IPS DF 6.9 (cell line): ENCODE results near the gene NDUFV3.

Experiments used
- DNase-seq: peaks from one replicate; pipeline ENCODE4 v3.0.0-alpha.2; 2013; ENCODE audit warnings: low read depth, low spot score
- H3K27ac ChIP-seq: one replicate; pipeline ENCODE4 v1.5.1; 2013; ENCODE audit warnings: low read length, control low read depth
- H3K27me3 ChIP-seq: 2 replicates; pipeline ENCODE4 v1.6.1; 2013; ENCODE audit warnings: mild to moderate bottlenecking, low read length; ENCODE audit not compliant: control insufficient read depth, insufficient read depth
- H3K36me3 ChIP-seq: 2 replicates; pipeline ENCODE4 v1.6.1; 2013; ENCODE audit warnings: low read length; ENCODE audit not compliant: control insufficient read depth, insufficient read depth
- H3K4me1 ChIP-seq: 2 replicates; pipeline ENCODE4 v1.6.1; 2013; ENCODE audit warnings: low read length; ENCODE audit not compliant: control insufficient read depth, insufficient read depth
- H3K4me3 ChIP-seq: 2 replicates; pipeline ENCODE4 v1.5.1; 2013; ENCODE audit warnings: mild to moderate bottlenecking, low read length
- H3K9me3 ChIP-seq: 2 replicates; pipeline ENCODE4 v1.6.1; 2013; ENCODE audit warnings: low read length, inconsistent platforms; ENCODE audit not compliant: control insufficient read depth, insufficient read depth
- WGBS: extraction: QIAGEN DNeasy Blood & Tissue Kit; methylation state at CpG from one replicate; pipeline ENCODE4 v1.1.7; 2013; ENCODE audit warnings: mixed read lengths, missing lambda C conversion rate; ENCODE audit not compliant: insufficient read length, insufficient coverage; 5-methylcytosine and 5-hydroxymethylcytosine counted together

The NDUFV3 gene

DNA sequence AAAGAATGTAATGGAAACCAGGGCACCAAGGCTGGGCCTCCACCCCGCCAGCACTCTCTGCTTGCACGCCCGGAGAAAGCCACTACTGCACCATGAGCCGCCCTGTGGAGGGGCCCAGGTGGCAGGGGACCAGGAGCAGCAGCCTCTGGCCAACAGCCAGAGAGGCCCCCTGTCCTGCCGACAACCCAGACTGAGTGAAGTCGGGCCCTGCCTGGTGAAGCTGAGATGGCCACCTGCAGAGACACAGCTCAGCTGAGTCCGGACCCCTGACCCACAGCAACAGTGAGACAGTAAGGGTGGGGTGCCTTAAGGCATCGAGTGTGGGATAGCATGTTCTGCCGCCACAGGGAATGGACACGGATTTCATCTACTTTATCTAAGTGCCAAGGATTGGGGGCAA, 42.6 kb upstream of the NDUFV3 start:
- Histone ChIP-seq H3K4me1 (no peaks in the 10 kb centered on the region), H3K4me3 (no peak overlapping the region), H3K36me3 (peaks cover 71% of the 10 kb centered on the region), H3K27ac (no peak overlapping the region), H3K27me3 (no peaks in the 10 kb centered on the region), H3K9me3 (no peaks in the 10 kb centered on the region)
- no peak for DNase-seq
- no CpG with 5 or more reads among the region's 10 CpGs for WGBS

- Histone ChIP-seq H3K27ac (no peak overlapping the region), H3K9me3 (no peaks in the 10 kb centered on the region), H3K4me3 (no peak overlapping the region), H3K4me1 (no peaks in the 10 kb centered on the region), H3K36me3 (peaks cover 74% of the 10 kb centered on the region), H3K27me3 (no peaks in the 10 kb centered on the region)
- WGBS = no CpG with 5 or more reads among the region's 21 CpGs
- DNase-seq = no peak
Measured at GRCh38 chr21:42850866-42851391, 42.2 kb upstream of the NDUFV3 start.

GRCh38 chr21:42851812-42852665, 41.1 kb upstream of the NDUFV3 start:
- Histone ChIP-seq H3K36me3 (peaks cover 79% of the 10 kb centered on the region), H3K4me3 (no peak overlapping the region), H3K4me1 (no peaks in the 10 kb centered on the region), H3K27me3 (no peaks in the 10 kb centered on the region), H3K27ac (no peak overlapping the region), H3K9me3 (no peaks in the 10 kb centered on the region)
- no peak for DNase-seq
- WGBS = no CpG with 5 or more reads among the region's 19 CpGs

DNA sequence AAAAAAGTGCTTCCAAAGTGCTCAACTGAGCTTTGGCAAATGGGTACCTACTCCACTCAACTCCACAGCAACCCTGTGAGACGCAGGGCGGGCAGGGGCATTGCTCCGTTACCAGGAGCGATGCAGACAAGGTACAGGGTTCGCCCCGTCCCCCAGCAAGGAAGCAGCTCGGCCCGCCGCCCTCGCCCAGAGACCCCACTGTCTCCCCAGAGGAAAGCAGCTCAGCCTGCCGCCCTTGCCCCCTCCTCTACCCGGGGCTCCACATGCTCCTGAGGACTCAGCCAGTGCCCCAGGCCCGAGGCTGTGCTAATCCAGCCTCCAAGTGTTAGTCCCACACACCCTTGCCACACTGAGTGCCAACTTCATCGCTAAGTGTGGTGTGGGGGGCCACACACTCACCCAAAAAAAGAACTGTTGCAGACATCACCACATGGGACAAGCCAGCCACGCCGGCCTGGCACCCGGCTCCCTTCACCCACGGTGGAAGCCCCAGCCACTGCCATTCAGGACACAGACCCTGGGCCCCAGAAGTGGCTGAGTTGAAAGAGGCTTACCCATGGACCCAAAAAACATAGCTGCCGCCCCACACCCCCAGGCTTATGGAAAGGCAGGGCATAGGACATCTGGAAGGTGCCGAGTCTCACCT, 40.1 kb upstream of the NDUFV3 start:
- WGBS = no CpG with 5 or more reads among the region's 20 CpGs
- Histone ChIP-seq H3K36me3 (peaks cover 77% of the 10 kb centered on the region), H3K27ac (no peak overlapping the region)

DNA sequence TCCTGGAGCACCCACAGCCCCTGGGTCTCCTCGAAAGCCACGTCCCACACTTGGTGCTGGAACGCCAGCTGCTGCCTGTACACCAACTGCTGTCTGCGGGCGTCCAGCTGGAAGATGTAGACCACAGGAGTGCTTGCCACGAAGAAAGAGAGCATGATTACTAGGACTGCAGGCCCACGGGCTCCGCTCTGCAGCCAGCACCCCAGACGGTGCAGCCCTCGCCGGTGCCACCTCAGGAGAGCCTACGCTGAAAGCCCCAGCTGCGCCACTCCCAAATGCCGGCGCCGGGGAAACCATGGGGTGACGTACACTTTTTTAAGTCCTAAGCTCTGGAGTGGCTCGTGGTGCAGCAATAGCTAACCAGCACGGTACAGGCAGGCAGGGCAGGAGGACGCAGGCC, 39.5 kb upstream of the NDUFV3 start:
- H3K4me1 ChIP-seq = no peaks in the 10 kb centered on the region
- H3K27ac ChIP-seq = no peak overlapping the region
- WGBS = no CpG with 5 or more reads among the region's 20 CpGs
- peaks cover 78% of the 10 kb centered on the region for H3K36me3 ChIP-seq
- no peaks in the 10 kb centered on the region for H3K9me3 ChIP-seq
- H3K27me3 ChIP-seq = no peaks in the 10 kb centered on the region; the same call in 1 of the 2 replicates
- DNase-seq = no peak
- H3K4me3 ChIP-seq = no peak overlapping the region

More for the DNA sequence above, 40.1 kb upstream of the NDUFV3 start:
- DNase-seq = no peak
- no peaks in the 10 kb centered on the region; the same call in 1 of the 2 replicates for H3K27me3 ChIP-seq
- H3K4me1 ChIP-seq = no peaks in the 10 kb centered on the region
- no peaks in the 10 kb centered on the region for H3K9me3 ChIP-seq
- H3K4me3 ChIP-seq = no peak overlapping the region

DNA sequence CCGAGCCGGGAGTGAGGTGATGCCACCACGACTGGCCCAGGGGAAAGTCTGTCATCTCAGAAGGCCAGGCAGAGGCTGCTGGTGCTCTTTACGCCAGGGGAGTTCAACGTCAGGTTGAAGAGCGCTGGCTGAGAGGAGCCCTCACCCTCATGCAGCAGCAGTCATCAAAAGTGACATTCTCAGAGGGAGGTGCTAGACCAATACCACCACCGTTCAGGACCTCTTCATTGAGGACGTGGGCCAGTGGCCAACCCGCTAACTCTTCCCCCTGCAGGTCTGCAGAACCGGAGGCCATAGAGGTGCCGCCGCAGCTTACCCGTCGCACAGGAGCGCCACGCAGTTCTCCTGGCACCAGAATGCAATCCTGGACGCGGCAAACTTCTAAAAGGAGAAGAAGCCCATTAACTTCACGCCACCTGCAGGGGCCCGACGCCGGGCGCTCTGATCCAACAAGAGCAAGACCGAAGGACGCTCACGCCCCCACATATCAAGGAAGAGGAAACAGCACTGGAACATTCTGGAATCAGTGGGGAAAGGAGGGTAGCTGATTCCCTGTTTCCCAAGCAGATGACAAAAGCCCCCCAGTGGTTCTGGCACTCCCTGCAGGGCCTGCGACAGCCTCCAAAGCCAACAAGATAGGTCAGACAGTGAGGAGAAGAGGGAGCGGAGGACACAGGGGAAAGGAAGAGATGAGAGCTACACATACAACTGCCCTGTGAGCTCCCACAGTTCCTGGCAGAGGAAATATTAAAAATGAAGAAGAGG, 38.7 kb upstream of the NDUFV3 start:
- Histone ChIP-seq H3K27me3 (no peaks in the 10 kb centered on the region; the same call in 1 of the 2 replicates), H3K36me3 (peaks cover 76% of the 10 kb centered on the region), H3K4me1 (no peaks in the 10 kb centered on the region), H3K4me3 (no peak overlapping the region), H3K9me3 (no peaks in the 10 kb centered on the region), H3K27ac (no peak overlapping the region)
- no CpG with 5 or more reads among the region's 28 CpGs for WGBS
- DNase-seq = no peak

DNA sequence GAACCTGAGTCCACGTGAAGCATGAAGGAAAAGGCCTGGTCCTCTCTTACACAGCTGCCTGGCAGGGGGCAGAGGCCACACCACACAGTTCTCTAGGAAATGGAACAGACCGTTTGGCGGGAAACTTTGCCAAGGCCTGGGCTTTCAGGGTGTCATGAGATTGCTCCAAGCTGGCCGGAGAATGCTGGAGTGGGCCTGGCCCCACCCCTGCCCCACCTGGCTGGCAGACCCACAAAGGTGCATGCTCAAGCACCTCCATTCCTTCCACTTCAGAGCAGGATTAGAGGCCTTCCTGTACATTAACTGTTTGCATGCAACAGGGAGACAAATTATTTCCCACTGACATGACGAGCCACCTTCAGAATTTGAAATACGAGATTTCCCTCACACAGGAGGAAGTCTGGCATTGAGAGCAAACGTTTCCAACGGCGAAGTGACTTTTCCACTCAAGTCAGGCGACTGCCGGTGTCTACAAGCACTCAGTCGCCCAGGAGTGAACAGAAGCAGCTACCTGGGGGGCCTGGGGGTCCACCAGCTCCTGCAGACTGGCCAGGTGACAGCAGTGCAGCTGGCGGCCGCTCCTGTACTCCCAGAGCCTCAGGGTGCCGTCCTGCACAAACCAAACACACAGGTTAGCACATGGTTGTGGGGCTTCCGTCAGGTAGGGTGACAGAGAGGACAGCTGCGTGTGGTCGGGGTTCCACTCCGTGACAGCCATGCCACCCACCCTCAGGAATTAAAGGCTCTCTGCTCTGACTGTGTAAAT, 37.8 kb upstream of the NDUFV3 start:
- no peaks in the 10 kb centered on the region for H3K9me3 ChIP-seq
- no peak overlapping the region for H3K27ac ChIP-seq
- no peaks in the 10 kb centered on the region; the same call in 1 of the 2 replicates for H3K27me3 ChIP-seq
- DNase-seq = no peak
- H3K36me3 ChIP-seq = peaks cover 73% of the 10 kb centered on the region
- H3K4me1 ChIP-seq = no peaks in the 10 kb centered on the region
- no peak overlapping the region for H3K4me3 ChIP-seq
- WGBS = no CpG with 5 or more reads among the region's 19 CpGs

- no peak for DNase-seq
- no peaks in the 10 kb centered on the region; the same call in 1 of the 2 replicates for H3K27me3 ChIP-seq
- H3K4me1 ChIP-seq = no peaks in the 10 kb centered on the region
- no CpG with 5 or more reads among the region's 18 CpGs for WGBS
- H3K27ac ChIP-seq = no peak overlapping the region
- H3K4me3 ChIP-seq = no peak overlapping the region
- H3K9me3 ChIP-seq = no peaks in the 10 kb centered on the region
- peaks cover 71% of the 10 kb centered on the region for H3K36me3 ChIP-seq
Measured at GRCh38 chr21:42855937-42856335, 37.2 kb upstream of the NDUFV3 start.

- no peaks in the 10 kb centered on the region; the same call in 1 of the 2 replicates for H3K27me3 ChIP-seq
- no peaks in the 10 kb centered on the region for H3K9me3 ChIP-seq
- no peak overlapping the region for H3K4me3 ChIP-seq
- DNase-seq = no peak
- no peak overlapping the region for H3K27ac ChIP-seq
- no CpG with 5 or more reads among the region's 11 CpGs for WGBS
- H3K4me1 ChIP-seq = no peaks in the 10 kb centered on the region; the same call in 1 of the 2 replicates
- peaks cover 65% of the 10 kb centered on the region for H3K36me3 ChIP-seq
Measured at GRCh38 chr21:42857216-42857615, 35.9 kb upstream of the NDUFV3 start.
